ENCODE measurements around the gene FBXO27. TPM values are rescaled to one million over a fixed set of nuclear protein-coding genes. Genes with fewer than 3 reads are reported as not detected.

FBXO27 gene
- total and polyA plus RNA-seq, 2 of the 8 experiments (the other 6 are each of a cell fraction or from before 2014, with no cell fraction given) = 10.9 to 25.5 TPM

- TF ChIP-seq SRF (IDR thresholded peaks at IDR 0.05; ENCODE audit: low read depth, low read length) = no peak
- no peak for TF ChIP-seq SP2 (IDR thresholded peaks at IDR 0.05; ENCODE audit: low read length)
- TF ChIP-seq TAF1 (IDR thresholded peaks at IDR 0.05; ENCODE audit: low read depth, low read length) = peak; percentile 19; the same call in 1 of the 2 replicates
- TF ChIP-seq NRF1 (IDR thresholded peaks at IDR 0.05; ENCODE audit: low read depth, low read length) = no peak
- TF ChIP-seq FOSL1 (IDR thresholded peaks at IDR 0.05; ENCODE audit: insufficient read depth, low read depth, low read length) = no peak
- no peak; the same call in 1 of the 2 replicates for TF ChIP-seq BACH1 (IDR thresholded peaks at IDR 0.05; ENCODE audit: low read length)
- TF ChIP-seq NANOG (IDR thresholded peaks at IDR 0.05; ENCODE audit: insufficient read depth, low read depth, low read length, poor library complexity, severe bottlenecking) = no peak
- TF ChIP-seq SIN3A (conservative IDR thresholded peaks at IDR 0.05 in 1 of 2, IDR thresholded peaks at IDR 0.05 in 1 of 2; ENCODE audit: low read depth in 1 of 2, low read length in 2 of 2) = peak; percentile 44 to 72; a peak in 1 of 4 replicates
- peak in 1 of 2 experiments; percentile 78; a peak in 2 of 4 replicates for TF ChIP-seq HDAC2 (IDR thresholded peaks at IDR 0.05; ENCODE audit: borderline replicate concordance in 1 of 2, low read depth in 2 of 2, low read length in 2 of 2)
- no peak for TF ChIP-seq KDM5A (IDR thresholded peaks at IDR 0.05; ENCODE audit: low read length)
- TF ChIP-seq SUZ12 (IDR thresholded peaks at IDR 0.05; ENCODE audit: low read length) = no peak; the same call in 1 of the 2 replicates
- TF ChIP-seq GTF2F1 (IDR thresholded peaks at IDR 0.05; ENCODE audit: borderline replicate concordance, low read depth, low read length) = no peak
- TF ChIP-seq JUND (IDR thresholded peaks at IDR 0.05; ENCODE audit: low read length) = no peak
- TF ChIP-seq BRCA1 (IDR thresholded peaks at IDR 0.05; ENCODE audit: low read depth, low read length) = no peak
- no peak for TF ChIP-seq RXRA (IDR thresholded peaks at IDR 0.05; ENCODE audit: insufficient read depth, low read depth, low read length)
- TF ChIP-seq POLR2AphosphoS5 (IDR thresholded peaks at IDR 0.05; ENCODE audit: low read depth, low read length) = no peak
- TF ChIP-seq RBBP5 (IDR thresholded peaks at IDR 0.05; ENCODE audit: borderline replicate concordance, low read depth, low read length) = peak; percentile 49; the same call in 1 of the 2 replicates
- TF ChIP-seq TAF7 (optimal IDR thresholded peaks at IDR 0.05; ENCODE audit: borderline replicate concordance, low read depth, low read length) = no peak
- peak; percentile 38; the same call in 1 of the 2 replicates for TF ChIP-seq EGR1 (IDR thresholded peaks at IDR 0.05; ENCODE audit: borderline replicate concordance, low read depth, low read length)
- 0 out of 2 replicates have a peak, but pooled peaks have one; percentile 4 for TF ChIP-seq YY1 (IDR thresholded peaks at IDR 0.05; ENCODE audit: low read depth, low read length)
- no peak for TF ChIP-seq POU5F1 (IDR thresholded peaks at IDR 0.05; ENCODE audit: low read depth, low read length)
- TF ChIP-seq ASH2L (IDR thresholded peaks at IDR 0.05; ENCODE audit: low read length) = peak; percentile 13
- TF ChIP-seq POLR2A (IDR thresholded peaks at IDR 0.05; ENCODE audit: control extremely low read depth in 1 of 2, low read depth in 2 of 2, low read length in 2 of 2) = no peak; a peak in 1 of 3 replicates
- TF ChIP-seq EP300 (IDR thresholded peaks at IDR 0.05; ENCODE audit: borderline replicate concordance in 1 of 2, low read depth in 2 of 2, low read length in 2 of 2) = no peak
- TF ChIP-seq BCL11A (IDR thresholded peaks at IDR 0.05; ENCODE audit: low read depth in 2 of 2, low read length in 2 of 2) = no peak
Observed at GRCh38 chr19:38975214-38975860, 57.0 kb downstream of the FBXO27 start, which contains the start of gene FBXO17 (continued).

All from H1 (cell line).